GF-D8 (cell line): Measurements from ENCODE around the gene SET.

Experiments
- DNase-seq: peaks from one replicate; lab custom pipeline; 2025; lab: John Stamatoyannopoulos, UW

The SET gene

GRCh38 chr9:128713411-128713780 lies 24.4 kb downstream of the SET start:
- no peak for DNase-seq

GRCh38 chr9:128713941-128714573 lies 25.0 kb downstream of the SET start:
- DNase-seq, result no peak

DNA sequence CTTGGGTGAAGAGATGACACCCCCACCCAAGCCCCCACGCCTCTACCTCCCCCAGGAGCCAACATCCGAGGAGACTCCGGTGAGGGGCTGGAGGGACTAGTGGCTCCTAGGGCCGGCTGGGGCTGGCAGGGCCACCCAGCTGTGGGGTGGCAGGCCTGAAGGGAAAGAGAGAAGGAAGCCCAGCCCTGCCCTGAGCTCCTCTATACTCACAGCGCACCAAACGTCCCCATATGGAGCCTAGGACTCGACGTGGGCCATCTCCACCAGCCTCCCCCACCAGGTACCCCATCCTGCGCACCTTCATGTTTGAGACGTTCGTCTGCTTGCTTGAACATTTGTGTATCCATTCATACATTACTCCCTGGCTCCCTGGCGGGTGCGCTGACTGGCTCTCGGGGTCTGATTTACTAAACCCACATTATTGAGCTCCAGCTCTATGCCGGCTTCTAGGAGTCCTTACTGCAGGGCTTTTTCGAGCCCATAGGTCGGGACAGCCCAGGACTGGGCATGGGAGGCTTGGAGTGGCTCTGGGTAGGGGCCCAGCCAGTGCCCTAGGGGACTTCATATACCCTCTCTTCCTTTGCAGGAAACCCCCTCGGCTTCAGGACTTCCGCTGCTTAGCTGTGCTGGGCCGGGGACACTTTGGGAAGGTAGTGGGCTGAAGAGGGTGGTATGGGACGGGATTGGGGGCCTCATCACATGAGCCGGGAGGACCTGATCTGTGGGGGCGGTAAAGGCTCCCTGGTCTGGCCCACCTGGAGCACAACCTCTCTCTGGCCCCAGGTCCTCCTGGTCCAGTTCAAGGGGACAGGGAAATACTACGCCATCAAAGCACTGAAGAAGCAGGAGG lies 25.8 kb downstream of the SET start:
- no peak for DNase-seq

DNA sequence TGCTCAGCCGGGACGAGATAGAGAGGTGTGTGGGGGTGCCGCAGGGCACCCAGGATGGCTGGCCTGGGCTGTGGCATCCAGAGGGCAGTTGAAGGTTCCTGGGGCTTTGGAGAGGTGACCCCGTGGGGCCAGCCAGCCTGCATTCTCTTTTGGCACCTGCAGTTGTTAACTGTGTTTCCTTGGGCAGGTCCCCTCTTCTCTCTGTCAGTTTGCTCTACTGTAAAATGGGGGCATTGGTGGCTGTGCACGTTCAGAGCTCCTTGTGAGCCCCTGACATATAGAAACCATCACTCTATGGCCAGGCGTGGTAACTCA lies 26.4 kb downstream of the SET start:
- DNase-seq, result no peak

DNA sequence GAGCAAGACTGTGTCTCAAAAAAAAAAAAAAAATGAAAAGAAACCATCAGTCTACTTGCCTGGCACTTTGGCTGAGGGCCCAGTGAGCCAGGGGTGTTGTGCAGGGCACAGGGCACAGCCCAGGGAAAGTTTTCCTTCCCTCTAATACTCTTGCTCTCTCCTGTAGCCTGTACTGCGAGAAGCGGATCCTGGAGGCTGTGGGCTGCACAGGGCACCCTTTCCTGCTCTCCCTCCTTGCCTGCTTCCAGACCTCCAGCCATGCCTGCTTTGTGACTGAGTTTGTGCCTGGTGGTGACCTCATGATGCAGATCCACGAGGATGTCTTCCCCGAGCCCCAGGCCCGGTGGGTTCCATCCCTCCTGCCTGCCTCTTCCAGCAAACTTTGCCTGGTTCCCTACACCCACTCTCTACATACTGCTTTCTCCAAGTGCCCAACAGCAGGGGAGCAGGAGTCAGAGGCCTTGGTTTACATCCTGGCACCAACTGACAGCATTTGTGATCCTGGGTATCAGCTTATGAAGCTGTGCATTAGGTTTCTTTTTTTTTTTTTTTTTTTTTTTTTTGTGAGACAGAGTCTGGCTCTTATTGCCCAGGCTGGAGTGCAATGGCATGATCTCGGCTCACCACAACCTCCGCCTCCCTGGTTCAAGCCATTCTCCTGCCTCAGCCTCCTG lies 27.7 kb downstream of the SET start:
- no peak for DNase-seq

DNA sequence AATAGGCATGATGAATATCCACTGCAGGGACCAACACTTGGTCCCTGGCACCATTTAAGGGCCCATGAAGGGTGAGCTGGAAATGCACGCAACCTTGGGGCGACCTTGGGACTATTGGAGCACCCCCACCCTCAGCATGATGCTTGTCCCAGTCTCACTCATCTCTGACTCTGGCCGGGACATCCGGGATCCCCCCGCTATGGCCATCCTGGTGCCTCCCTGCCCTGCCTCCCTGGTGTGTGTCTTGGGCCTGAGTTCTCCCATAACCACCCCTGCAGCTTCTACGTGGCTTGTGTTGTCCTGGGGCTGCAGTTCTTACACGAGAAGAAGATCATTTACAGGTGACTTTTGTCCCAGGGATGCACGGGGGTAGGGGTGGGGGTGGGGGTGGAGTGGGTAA lies 29.0 kb downstream of the SET start:
- DNase-seq, result no peak

- DNase-seq, result no peak
These were observed 29.5 kb downstream of the SET start for GRCh38 chr9:128718475-128718874.

DNA sequence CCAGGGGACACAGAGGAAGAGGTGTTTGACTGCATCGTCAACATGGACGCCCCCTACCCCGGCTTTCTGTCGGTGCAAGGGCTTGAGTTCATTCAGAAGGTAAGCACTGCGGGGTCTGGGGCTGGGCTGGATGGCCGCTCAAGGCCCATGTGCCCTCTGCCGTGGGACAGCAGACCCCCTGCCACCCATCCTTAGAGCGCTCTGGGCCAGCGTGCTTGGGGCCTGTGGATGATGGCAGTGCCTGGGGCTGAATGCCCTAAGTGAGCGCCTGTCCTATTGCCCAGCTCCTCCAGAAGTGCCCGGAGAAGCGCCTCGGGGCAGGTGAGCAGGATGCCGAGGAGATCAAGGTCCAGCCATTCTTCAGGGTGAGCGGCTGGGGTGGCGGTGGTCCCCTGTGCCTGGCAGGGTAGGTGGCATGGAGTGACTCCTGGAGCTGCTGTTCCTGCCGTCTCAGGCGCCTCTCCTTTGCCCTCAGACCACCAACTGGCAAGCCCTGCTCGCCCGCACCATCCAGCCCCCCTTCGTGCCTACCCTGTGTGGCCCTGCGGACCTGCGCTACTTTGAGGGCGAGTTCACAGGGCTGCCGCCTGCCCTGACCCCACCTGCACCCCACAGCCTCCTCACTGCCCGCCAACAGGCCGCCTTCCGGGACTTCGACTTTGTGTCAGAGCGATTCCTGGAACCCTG lies 31.0 kb downstream of the SET start:
- DNase-seq, result no peak

- no peak for DNase-seq
These were observed 31.9 kb downstream of the SET start for GRCh38 chr9:128720841-128721486.

DNA sequence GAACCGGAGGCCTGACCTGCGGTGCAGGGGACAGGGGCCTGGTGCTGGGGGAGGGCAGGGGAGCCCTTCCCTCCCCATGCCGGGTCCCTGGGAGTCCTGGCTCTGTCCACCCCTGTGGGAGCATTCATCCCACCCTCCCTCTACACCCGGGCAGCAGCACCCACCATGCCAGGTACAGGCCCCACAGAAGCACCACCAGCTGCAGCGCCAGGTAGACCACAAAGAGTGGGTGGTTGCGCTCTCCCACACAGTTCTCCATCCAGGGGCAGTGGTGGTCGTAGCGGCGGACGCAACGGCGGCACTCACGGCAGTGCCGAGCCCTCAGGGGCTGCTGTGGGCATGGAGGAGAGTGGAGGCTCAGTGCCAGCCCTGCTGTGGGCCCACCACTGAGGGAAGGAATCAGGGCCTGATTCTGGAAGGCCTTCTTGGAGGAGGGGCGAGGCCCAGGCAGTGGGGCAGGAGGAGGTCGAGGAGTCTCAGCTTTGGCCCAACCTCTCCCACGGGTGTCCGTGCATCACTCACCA lies 32.5 kb downstream of the SET start:
- no peak for DNase-seq

DNA sequence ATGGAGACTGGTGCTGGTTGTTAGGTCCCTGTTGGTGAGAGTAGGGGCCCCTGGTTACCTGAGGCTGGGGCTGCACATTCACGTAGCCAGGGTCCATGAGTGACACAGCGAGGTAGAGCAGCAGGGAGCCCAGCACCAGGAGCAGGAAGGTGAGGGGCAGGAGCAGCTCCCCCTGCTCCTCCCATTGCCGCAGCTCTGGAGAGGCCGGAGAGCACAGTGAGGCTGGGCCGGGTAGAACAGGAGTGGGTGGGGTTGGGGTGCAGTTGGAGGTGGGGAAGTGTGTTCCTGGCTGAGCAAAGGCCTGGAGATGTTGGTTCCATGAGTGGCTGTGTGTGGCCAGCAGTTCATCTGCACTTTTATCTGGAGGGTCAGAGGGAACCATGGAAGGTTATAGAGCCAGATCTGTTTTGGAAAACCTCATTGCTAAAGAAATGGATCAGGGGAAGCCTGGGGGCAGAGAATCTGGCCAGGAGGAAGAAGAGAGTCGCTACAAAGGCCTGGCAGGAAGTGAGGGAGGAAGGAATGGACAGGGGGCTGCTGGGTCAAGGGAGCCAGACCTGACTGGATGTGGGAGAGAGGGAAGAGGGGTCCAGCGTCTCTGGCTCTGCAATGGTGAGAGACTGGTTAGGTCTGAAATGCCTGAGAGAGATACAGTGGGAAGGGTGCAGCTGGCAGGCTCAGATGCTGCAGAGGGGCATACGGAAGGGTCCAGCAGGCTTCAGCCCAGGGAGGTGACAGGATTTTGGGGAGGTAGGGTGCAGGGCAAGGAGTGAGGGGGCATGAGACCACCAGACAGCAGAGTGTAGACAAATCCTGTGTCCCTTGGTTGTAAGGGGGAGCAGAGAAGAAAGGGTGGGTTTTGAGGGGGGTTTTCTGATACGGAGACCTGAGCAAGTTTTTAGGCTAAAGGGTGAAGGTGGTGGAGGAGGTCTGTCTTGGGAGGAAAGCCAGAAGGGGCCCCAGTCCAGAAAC lies 33.6 kb downstream of the SET start:
- DNase-seq, result no peak

GRCh38 chr9:128723352-128723865 lies 34.4 kb downstream of the SET start:
- DNase-seq, result no peak

DNA sequence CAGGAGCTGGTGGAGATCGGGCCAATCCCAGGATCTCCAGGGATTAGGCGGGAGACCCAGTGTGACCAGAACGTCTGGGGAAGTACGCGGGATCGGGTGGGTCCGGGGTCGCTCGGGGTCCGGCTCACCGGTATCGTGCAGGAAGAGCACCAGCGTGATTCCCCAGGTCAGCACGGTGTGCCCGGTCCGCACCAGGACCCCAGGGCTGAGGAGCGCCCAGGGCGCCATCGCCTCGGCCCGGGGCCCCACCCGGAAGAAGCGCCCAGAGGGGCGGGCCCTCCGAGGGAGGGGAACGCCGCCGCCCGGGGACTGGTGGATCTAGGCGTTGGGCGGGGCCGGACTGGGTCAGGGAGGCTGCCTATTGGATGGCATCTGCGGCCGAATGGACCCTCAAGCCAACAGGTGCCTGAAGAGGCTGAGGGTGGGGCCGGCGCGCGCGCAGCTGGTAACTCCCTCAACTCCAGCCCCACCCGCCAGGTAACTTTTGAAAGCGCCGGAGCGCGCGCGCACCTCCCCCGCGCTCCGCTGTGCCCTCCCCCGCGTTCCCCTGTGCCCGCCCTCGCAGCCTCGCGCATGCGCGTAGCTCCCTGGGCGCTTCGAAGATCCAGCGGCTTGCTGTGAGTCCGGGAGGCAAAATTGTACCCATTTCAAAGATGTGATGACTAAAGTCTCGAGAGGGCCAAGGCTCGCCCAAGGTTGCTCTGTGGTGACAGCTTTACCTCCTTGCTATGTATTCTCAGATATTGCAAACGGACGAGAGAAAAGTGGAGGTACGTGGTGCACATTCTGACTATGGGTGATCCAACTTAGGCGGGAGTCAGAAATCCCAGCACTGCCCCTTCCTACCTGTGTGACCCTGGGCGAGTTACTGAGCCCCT lies 35.1 kb downstream of the SET start, which contains the start of gene ZDHHC12:
ZDHHC12 (minus strand) TSS at position 262 of the 878 bp plus-strand sequence; CDS start at position 228, 34 bp downstream.
- peak; percentile 98 for DNase-seq

- DNase-seq, result no peak
These were observed 35.8 kb downstream of the SET start for GRCh38 chr9:128724744-128725211.

DNA sequence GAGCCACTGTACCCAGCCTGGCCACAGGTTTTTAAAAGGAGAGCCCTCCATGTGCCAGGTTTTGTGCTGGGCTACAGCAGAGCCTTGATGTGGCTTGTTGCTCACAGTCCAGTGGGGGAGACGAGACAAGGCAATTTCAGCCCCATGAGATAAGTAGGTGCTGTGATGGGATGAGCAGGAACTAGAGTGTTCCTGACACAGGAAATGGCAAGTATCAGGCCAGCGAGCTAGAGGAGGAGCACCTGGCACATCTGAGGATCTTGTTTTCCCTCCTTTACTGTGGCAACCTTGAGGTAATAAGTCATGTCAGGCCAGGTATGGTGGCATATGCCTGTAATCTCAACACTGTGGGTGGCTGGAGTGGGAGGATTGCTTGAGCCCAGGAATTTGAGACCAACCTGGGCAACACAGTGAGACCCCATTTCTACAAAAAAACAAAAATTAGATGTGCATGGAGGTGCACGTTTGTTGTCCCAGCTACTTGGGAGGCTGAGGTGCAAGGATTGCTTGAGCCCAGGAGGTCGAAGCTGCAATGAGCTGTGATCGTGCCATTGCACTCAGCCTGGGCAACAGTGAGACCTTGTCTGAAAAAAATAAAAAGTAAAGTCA lies 38.7 kb downstream of the SET start:
- DNase-seq, result no peak

DNA sequence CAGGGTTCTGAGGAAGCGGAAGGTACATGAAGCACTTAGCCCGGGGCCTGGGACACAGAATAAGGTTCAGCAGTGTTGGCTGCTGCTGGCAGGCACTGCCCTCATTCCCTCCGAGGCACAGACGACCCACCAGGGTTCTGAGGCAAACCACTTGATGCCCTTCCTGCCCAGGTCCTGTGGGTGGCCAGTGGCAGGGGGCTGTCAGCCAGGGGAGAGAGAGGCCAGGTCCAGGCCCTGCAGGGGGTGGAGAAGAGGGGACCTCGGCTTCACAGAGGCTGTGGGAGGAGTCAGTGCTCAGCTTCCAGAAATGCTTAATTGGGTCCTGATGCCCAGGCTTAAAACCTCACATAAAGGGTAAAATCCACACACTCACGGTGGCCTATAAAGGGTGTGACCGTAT lies 39.3 kb downstream of the SET start:
- no peak for DNase-seq

DNA sequence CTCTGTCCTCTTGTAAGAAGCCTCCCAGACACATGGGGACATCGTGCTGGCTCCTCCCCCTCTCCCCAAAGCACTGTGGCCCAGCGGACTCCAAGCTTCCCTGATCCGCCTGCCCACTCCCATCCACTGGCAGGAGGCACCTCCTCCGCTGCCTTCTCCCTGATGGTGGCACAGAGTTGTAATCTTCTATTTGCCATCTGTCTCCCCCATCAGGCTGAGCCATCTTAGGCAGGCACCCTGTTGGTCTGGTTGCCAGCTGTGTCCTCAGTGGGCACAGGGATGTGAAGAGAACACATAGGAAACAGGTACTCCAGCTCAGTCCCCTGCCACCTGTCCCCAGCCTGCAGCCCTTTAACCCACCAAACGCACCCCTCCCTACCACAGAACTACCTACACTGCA lies 40.3 kb downstream of the SET start:
- DNase-seq, result no peak

- DNase-seq, result no peak
These were observed 40.9 kb downstream of the SET start for GRCh38 chr9:128729766-128730517.
